HEK293 (cell line): Measurements from ENCODE around the gene SLC6A9.

Experiments used
- CTCF ChIA-PET: fragments of 350-600 bp; formaldehyde crosslinking; extraction: SDS; loops from one replicate; lab custom pipeline; 2021; ENCODE audit warnings: antibody characterized with exemption; lab: Yijun Ruan, JAX
- POLR2A ChIA-PET: fragments of 300-600 bp; formaldehyde crosslinking; extraction: SDS; loops from one replicate; lab custom pipeline; 2020; ENCODE audit warnings: antibody characterized with exemption, inconsistent platforms; lab: Yijun Ruan, JAX
- H3K27ac ChIP-seq: fragments of 200-500 bp; sonication (Bioruptor generic); 2 replicates; pipeline ENCODE4 v1.5.1; 2014; ENCODE audit warnings: low read depth, low read length, control low read depth, inconsistent platforms; ENCODE audit errors: extremely low read depth
- H3K36me3 ChIP-seq, 2 experiments: fragments of 200-500 bp in 1 of 2; sonication (Bioruptor generic) in 1 of 2; 1 replicate in 1 of 2; 2 replicates in 1 of 2; pipeline ENCODE4 v1.5.1; 2014 to 2017; ENCODE audit warnings: inconsistent platforms in 2 of 2, low read length in 2 of 2; ENCODE audit not compliant: control insufficient read depth in 2 of 2, insufficient read depth in 1 of 2
- H3K4me1 ChIP-seq: fragments of 200-500 bp; sonication (Bioruptor generic); 2 replicates; pipeline ENCODE4 v1.5.1; 2014; ENCODE audit warnings: mild to moderate bottlenecking, low read length, inconsistent platforms; ENCODE audit not compliant: control insufficient read depth, insufficient read depth
- H3K4me3 ChIP-seq: 2 replicates; pipeline ENCODE4 v1.5.1; 2011; ENCODE audit warnings: low read depth, mild to moderate bottlenecking, control low read depth, low read length, moderate library complexity
- H3K9me3 ChIP-seq: fragments of 200-500 bp; sonication (Bioruptor generic); 2 replicates; pipeline ENCODE4 v1.5.1; 2014; ENCODE audit warnings: low read depth, low read length, inconsistent platforms; ENCODE audit not compliant: control insufficient read depth, insufficient read depth
- BCL11B ChIP-seq: fragments of 450-650 bp; formaldehyde crosslinking; IDR thresholded peaks from 2 replicates; pipeline ENCODE4 v1.5.1; 2016; ENCODE audit warnings: low read depth, missing biosample characterization, missing genetic modification characterization
- ELK4 ChIP-seq: IDR thresholded peaks from 2 replicates; pipeline ENCODE4 v1.6.1; 2011; ENCODE audit warnings: mild to moderate bottlenecking, low read depth, low read length, borderline replicate concordance
- SP3 ChIP-seq: fragments of 450-650 bp; formaldehyde crosslinking; IDR thresholded peaks from 2 replicates; pipeline ENCODE4 v1.5.1; 2016; ENCODE audit warnings: missing biosample characterization, missing genetic modification characterization
- ZBTB8A ChIP-seq: fragments of 450-650 bp; formaldehyde crosslinking; IDR thresholded peaks from 2 replicates; pipeline ENCODE4 v1.5.1; 2016; ENCODE audit warnings: missing biosample characterization, missing genetic modification characterization
- ZNF155 ChIP-seq: fragments of 450-650 bp; formaldehyde crosslinking; IDR thresholded peaks from 2 replicates; pipeline ENCODE4 v1.5.1; 2016; ENCODE audit warnings: missing biosample characterization, missing genetic modification characterization
- ZNF18 ChIP-seq: fragments of 450-650 bp; formaldehyde crosslinking; IDR thresholded peaks from 2 replicates; pipeline ENCODE4 v1.5.1; 2016; ENCODE audit warnings: missing biosample characterization, missing genetic modification characterization
- ZNF2 ChIP-seq: fragments of 450-650 bp; formaldehyde crosslinking; IDR thresholded peaks from 2 replicates; pipeline ENCODE4 v1.5.1; 2016; ENCODE audit warnings: missing biosample characterization, missing genetic modification characterization
- ZNF239 ChIP-seq: fragments of 450-650 bp; formaldehyde crosslinking; IDR thresholded peaks from 2 replicates; pipeline ENCODE4 v1.5.1; 2016; ENCODE audit warnings: missing biosample characterization, missing genetic modification characterization
- ZNF266 ChIP-seq: fragments of 450-650 bp; formaldehyde crosslinking; IDR thresholded peaks from 2 replicates; pipeline ENCODE4 v1.5.1; 2016; ENCODE audit warnings: missing biosample characterization, missing genetic modification characterization, low read depth
- ZNF280C ChIP-seq: fragments of 450-650 bp; formaldehyde crosslinking; IDR thresholded peaks from 2 replicates; pipeline ENCODE4 v1.5.1; 2016; ENCODE audit warnings: missing biosample characterization, missing genetic modification characterization
- ZNF394 ChIP-seq: fragments of 450-650 bp; formaldehyde crosslinking; IDR thresholded peaks from 2 replicates; pipeline ENCODE4 v1.5.1; 2016; ENCODE audit warnings: missing biosample characterization, missing genetic modification characterization, mild to moderate bottlenecking, moderate library complexity, borderline replicate concordance
- ZNF449 ChIP-seq: fragments of 450-650 bp; formaldehyde crosslinking; IDR thresholded peaks from 2 replicates; pipeline ENCODE4 v1.5.1; 2017; ENCODE audit warnings: missing biosample characterization, mild to moderate bottlenecking, missing genetic modification characterization, moderate library complexity
- ZNF488 ChIP-seq: fragments of 450-650 bp; formaldehyde crosslinking; IDR thresholded peaks from 2 replicates; pipeline ENCODE4 v1.5.1; 2016; ENCODE audit warnings: missing biosample characterization, missing genetic modification characterization
- ZNF529 ChIP-seq: fragments of 450-650 bp; formaldehyde crosslinking; IDR thresholded peaks from 2 replicates; pipeline ENCODE4 v1.5.1; 2017; ENCODE audit warnings: missing genetic modification characterization, missing biosample characterization; ENCODE audit not compliant: insufficient replicate concordance
- ZNF544 ChIP-seq: fragments of 450-650 bp; formaldehyde crosslinking; IDR thresholded peaks from 2 replicates; pipeline ENCODE4 v1.5.0; 2017; ENCODE audit warnings: missing biosample characterization, missing genetic modification characterization
- ZNF664 ChIP-seq: fragments of 450-650 bp; formaldehyde crosslinking; IDR thresholded peaks from 2 replicates; pipeline ENCODE4 v1.5.1; 2016; ENCODE audit warnings: missing biosample characterization, missing genetic modification characterization
- ZNF704 ChIP-seq: fragments of 450-650 bp; formaldehyde crosslinking; IDR thresholded peaks from 2 replicates; pipeline ENCODE4 v1.5.1; 2016; ENCODE audit warnings: missing biosample characterization, missing genetic modification characterization
- ZNF747 ChIP-seq: fragments of 450-650 bp; formaldehyde crosslinking; IDR thresholded peaks from 2 replicates; pipeline ENCODE4 v1.5.1; 2016; ENCODE audit warnings: missing biosample characterization, missing genetic modification characterization
- ZNF76 ChIP-seq: fragments of 450-650 bp; formaldehyde crosslinking; IDR thresholded peaks from 2 replicates; pipeline ENCODE4; 2016; ENCODE audit warnings: low read depth, missing biosample characterization, missing genetic modification characterization, borderline replicate concordance

The SLC6A9 gene

GRCh38 chr1:43963006-43963405 lies 68.3 kb downstream of the SLC6A9 start:
- POLR2A ChIA-PET = no interaction called here

More at GRCh38 chr1:43963006-43963405, 68.3 kb downstream of the SLC6A9 start:
- Histone ChIP-seq H3K27ac (no peak overlapping the region), H3K9me3 (no peaks in the 10 kb centered on the region), H3K4me3 (no peak overlapping the region), H3K36me3 (peaks cover 0 to 100% of the 10 kb centered on the region in 2 experiments; a peak in 1 of 3 replicates), H3K4me1 (no peaks in the 10 kb centered on the region)
- CTCF ChIA-PET = interaction anchor here (1.2 kb wide), 1 partner anchor 200 kb away, joined by 3 read pairs; no protein-coding TSS in a partner anchor
- no peak for TF ChIP-seq ZNF155 (tag by site-specific recombination)
- TF ChIP-seq SP3 = no peak
- no peak for TF ChIP-seq ZNF747
- no peak for TF ChIP-seq ZNF239 (tag by site-specific recombination)
- no peak for TF ChIP-seq ZNF664 (tag by site-specific recombination)
- no peak for TF ChIP-seq BCL11B (tag by site-specific recombination)
- no peak for TF ChIP-seq ZNF280C (tag by site-specific recombination)
- TF ChIP-seq ZNF2 (tag by site-specific recombination) = no peak
- TF ChIP-seq ZNF394 = no peak
- TF ChIP-seq ZNF18 (tag by site-specific recombination) = no peak
- TF ChIP-seq ELK4 = no peak
- no peak for TF ChIP-seq ZNF544 (tag by site-specific recombination)
- TF ChIP-seq ZNF488 (tag by site-specific recombination) = no peak
- no peak for TF ChIP-seq ZBTB8A (tag by site-specific recombination)
- no peak for TF ChIP-seq ZNF266 (tag by site-specific recombination)
- no peak for TF ChIP-seq ZNF449 (tag by site-specific recombination)
- no peak for TF ChIP-seq ZNF76
- no peak for TF ChIP-seq ZNF529 (tag by site-specific recombination)
- no peak for TF ChIP-seq ZNF704
